ENCODE results near the gene MAST2.

DNA sequence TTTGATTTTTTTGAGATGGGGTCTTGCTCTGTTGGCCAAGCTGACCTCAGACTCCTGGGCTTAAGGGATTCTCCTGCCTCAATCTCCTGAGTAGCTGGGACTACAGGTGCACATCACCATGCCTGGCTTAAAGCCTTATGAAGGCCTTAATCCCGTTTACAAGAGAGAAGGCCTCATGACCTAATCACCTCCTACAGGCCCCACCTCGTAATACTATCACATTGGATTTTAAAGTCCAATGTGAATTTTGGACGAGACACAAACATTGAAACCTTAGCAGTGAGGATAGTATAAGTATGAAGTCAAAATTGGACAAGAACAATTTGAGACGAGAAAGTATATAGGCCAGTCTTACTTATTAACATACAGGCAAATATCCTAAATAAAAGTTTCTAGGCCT lies 73.9 kb downstream of the MAST2 start:
- TF ChIP-seq, protein P1, sequence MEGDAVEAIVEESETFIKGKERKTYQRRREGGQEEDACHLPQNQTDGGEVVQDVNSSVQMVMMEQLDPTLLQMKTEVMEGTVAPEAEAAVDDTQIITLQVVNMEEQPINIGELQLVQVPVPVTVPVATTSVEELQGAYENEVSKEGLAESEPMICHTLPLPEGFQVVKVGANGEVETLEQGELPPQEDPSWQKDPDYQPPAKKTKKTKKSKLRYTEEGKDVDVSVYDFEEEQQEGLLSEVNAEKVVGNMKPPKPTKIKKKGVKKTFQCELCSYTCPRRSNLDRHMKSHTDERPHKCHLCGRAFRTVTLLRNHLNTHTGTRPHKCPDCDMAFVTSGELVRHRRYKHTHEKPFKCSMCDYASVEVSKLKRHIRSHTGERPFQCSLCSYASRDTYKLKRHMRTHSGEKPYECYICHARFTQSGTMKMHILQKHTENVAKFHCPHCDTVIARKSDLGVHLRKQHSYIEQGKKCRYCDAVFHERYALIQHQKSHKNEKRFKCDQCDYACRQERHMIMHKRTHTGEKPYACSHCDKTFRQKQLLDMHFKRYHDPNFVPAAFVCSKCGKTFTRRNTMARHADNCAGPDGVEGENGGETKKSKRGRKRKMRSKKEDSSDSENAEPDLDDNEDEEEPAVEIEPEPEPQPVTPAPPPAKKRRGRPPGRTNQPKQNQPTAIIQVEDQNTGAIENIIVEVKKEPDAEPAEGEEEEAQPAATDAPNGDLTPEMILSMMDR (IDR thresholded peaks at IDR 0.05), result no peak
- TF ChIP-seq POLR2A (IDR thresholded peaks at IDR 0.05), result no peak

Measured in heart left ventricle (tissue), 13 donors.